Karpas-422 (cell line): ENCODE measurements around the gene SCN4A. TPM values are rescaled to one million over a fixed set of nuclear protein-coding genes. Genes with fewer than 3 reads are reported as not detected.
"Not testable (repeated sequence)": the region's sequence is repeated elsewhere in the genome, so short reads cannot be mapped to it uniquely, and the experiment has no call there.

Experiments
- DNase-seq: peaks from one replicate; pipeline ENCODE4 v3.0.0-alpha.2; 2015
- H2AFZ ChIP-seq: fragments of 200-600 bp; sonication (generic); 2 replicates; pipeline ENCODE4 v1.6.1; 2014; ENCODE audit warnings: antibody characterized with exemption, low read length, mixed read lengths
- H3K27ac ChIP-seq: fragments of 200-600 bp; sonication (generic); 2 replicates; pipeline ENCODE4 v1.5.1; 2014; ENCODE audit warnings: mild to moderate bottlenecking, low read length, moderate library complexity
- H3K27me3 ChIP-seq: fragments of 200-600 bp; sonication (generic); 2 replicates; pipeline ENCODE4 v1.6.1; 2014; ENCODE audit warnings: low read length, mixed read lengths
- H3K36me3 ChIP-seq: fragments of 200-600 bp; sonication (generic); 2 replicates; pipeline ENCODE4 v1.6.1; 2014; ENCODE audit warnings: low read length, mixed read lengths; ENCODE audit not compliant: insufficient read depth
- H3K4me1 ChIP-seq: fragments of 200-600 bp; sonication (generic); 2 replicates; pipeline ENCODE4 v1.6.1; 2014; ENCODE audit warnings: mild to moderate bottlenecking, low read length, mixed read lengths
- H3K4me2 ChIP-seq: fragments of 200-600 bp; sonication (generic); 2 replicates; pipeline ENCODE4 v1.6.1; 2014; ENCODE audit warnings: low read length, low read depth, mild to moderate bottlenecking; ENCODE audit not compliant: poor library complexity, severe bottlenecking
- H3K4me3 ChIP-seq: fragments of 200-600 bp; sonication (generic); 2 replicates; pipeline ENCODE4 v1.5.1; 2014; ENCODE audit warnings: mild to moderate bottlenecking, antibody characterized with exemption, low read length, mixed read lengths
- H3K79me2 ChIP-seq: fragments of 200-600 bp; sonication (generic); 2 replicates; pipeline ENCODE4 v1.6.1; 2014; ENCODE audit warnings: mild to moderate bottlenecking, low read length, mixed read lengths
- H3K9ac ChIP-seq: fragments of 200-600 bp; sonication (generic); 2 replicates; pipeline ENCODE4 v1.6.0; 2014; ENCODE audit warnings: low read length
- H3K9me2 ChIP-seq: fragments of 200-600 bp; sonication (generic), shearing (Covaris generic); replicated peaks from 2 replicates; pipeline ENCODE4 v1.6.0; 2014; ENCODE audit warnings: mild to moderate bottlenecking, low read length, moderate library complexity; ENCODE audit not compliant: insufficient read depth
- H3K9me3 ChIP-seq: fragments of 300-700, 200-600 bp; sonication (generic); 2 replicates; pipeline ENCODE4 v1.6.1; 2014; ENCODE audit warnings: low read length, mixed read lengths
- H4K20me1 ChIP-seq: fragments of 200-600 bp; sonication (generic); 2 replicates; pipeline ENCODE4 v1.6.1; 2014; ENCODE audit warnings: mild to moderate bottlenecking, antibody characterized with exemption, low read length, low read depth; ENCODE audit not compliant: insufficient read depth
- total RNA-seq: library from RNA; depleted of rRNA; stranded (reverse); fragments of >200 nt; shearing (Covaris generic); gene quantifications from 2 replicates; pipeline ENCODE4 v1.2.3, GENCODE V29; 2014; ENCODE audit warnings: low replicate concordance; rRNA removed

SCN4A gene
- total RNA-seq: under 0.01 and 0.07 TPM in 2 replicates

GRCh38 chr17:63972796-63973195, at the start of gene SCN4A:
TSS of gene SCN4A (minus strand) at chr17:63972918. CDS start at chr17:63972841, 77 bp downstream.
- DNase-seq: no peak
- Histone ChIP-seq H4K20me1 (no peaks in the 10 kb centered on the region), H3K79me2 (no peaks in the 10 kb centered on the region), H2AFZ (no peak within 1 kb of the TSS), H3K9ac (no peak within 1 kb of the TSS), H3K4me1 (no peaks in the 10 kb centered on the region), H3K4me2 (no peak within 1 kb of the TSS), H3K4me3 (no peak within 1 kb of the TSS), H3K27ac (no peak within 1 kb of the TSS), H3K27me3 (no peaks in the 10 kb centered on the region), H3K9me3 (no peaks in the 10 kb centered on the region), H3K36me3 (no peaks in the 10 kb centered on the region), H3K9me2 (no peaks in the 10 kb centered on the region)

- Histone ChIP-seq H3K9me3 (no peaks in the 10 kb centered on the region), H3K27ac (no peak within 1 kb of the TSS), H3K27me3 (no peaks in the 10 kb centered on the region), H3K79me2 (no peaks in the 10 kb centered on the region), H3K4me3 (peak within 1 kb of the TSS; percentile 59; the same call in 1 of the 2 replicates), H3K4me1 (peaks cover 14% of the 10 kb centered on the region), H3K9me2 (no peaks in the 10 kb centered on the region), H4K20me1 (no peaks in the 10 kb centered on the region), H3K9ac (peak within 1 kb of the TSS; percentile 62), H3K36me3 (no peaks in the 10 kb centered on the region), H3K4me2 (peak within 1 kb of the TSS; percentile 70), H2AFZ (peak within 1 kb of the TSS; percentile 86)
- peak; percentile 55 for DNase-seq
Observed at GRCh38 chr17:64020056-64020766, 47.5 kb upstream of the SCN4A start, which contains the start of gene ICAM2. TSS of gene ICAM2 (minus strand) at chr17:64020633. CDS start at chr17:64006691, 13,942 bp downstream.

GRCh38 chr17:64019551-64019961, 46.8 kb upstream of the SCN4A start:
- H4K20me1 ChIP-seq, H3K9me3 ChIP-seq, H3K36me3 ChIP-seq, H3K79me2 ChIP-seq, H3K27me3 ChIP-seq, H3K27ac ChIP-seq, H3K9me2 ChIP-seq, DNase-seq: not testable (repeated sequence)
- peak overlapping the region; percentile 59; the same call in 1 of the 2 replicates for H3K4me3 ChIP-seq
- peak overlapping the region; percentile 70 for H3K4me2 ChIP-seq
- peak overlapping the region; percentile 62; the same call in 1 of the 2 replicates for H3K9ac ChIP-seq
- peak overlapping the region; percentile 86; the same call in 1 of the 2 replicates for H2AFZ ChIP-seq
- peaks cover 16% of the 10 kb centered on the region for H3K4me1 ChIP-seq

- Histone ChIP-seq H3K4me2 (no peak overlapping the region), H2AFZ (no peak overlapping the region), H3K36me3 (no peaks in the 10 kb centered on the region), H3K27ac (no peak overlapping the region), H3K79me2 (no peaks in the 10 kb centered on the region), H3K9me3 (no peaks in the 10 kb centered on the region), H3K9me2 (no peaks in the 10 kb centered on the region), H3K4me1 (peaks cover 16% of the 10 kb centered on the region), H3K4me3 (no peak overlapping the region), H3K27me3 (no peaks in the 10 kb centered on the region), H4K20me1 (no peaks in the 10 kb centered on the region), H3K9ac (no peak overlapping the region)
- no peak for DNase-seq
Observed at GRCh38 chr17:64017381-64017980, 44.8 kb upstream of the SCN4A start.

GRCh38 chr17:64016974-64017373, 44.3 kb upstream of the SCN4A start:
- no peaks in the 10 kb centered on the region for H3K79me2 ChIP-seq
- no peak overlapping the region for H2AFZ ChIP-seq
- no peaks in the 10 kb centered on the region for H3K9me3 ChIP-seq
- H4K20me1 ChIP-seq: no peaks in the 10 kb centered on the region
- no peaks in the 10 kb centered on the region for H3K36me3 ChIP-seq
- no peaks in the 10 kb centered on the region for H3K9me2 ChIP-seq
- no peak for DNase-seq
- peaks cover 16% of the 10 kb centered on the region for H3K4me1 ChIP-seq
- no peak overlapping the region for H3K4me3 ChIP-seq
- no peak overlapping the region for H3K9ac ChIP-seq
- H3K27ac ChIP-seq: no peak overlapping the region
- H3K4me2 ChIP-seq: no peak overlapping the region
- H3K27me3 ChIP-seq: no peaks in the 10 kb centered on the region

GRCh38 chr17:64016231-64016784, 43.6 kb upstream of the SCN4A start:
- no peak overlapping the region for H2AFZ ChIP-seq
- H3K9me3 ChIP-seq: no peaks in the 10 kb centered on the region
- no peaks in the 10 kb centered on the region for H3K27me3 ChIP-seq
- H3K9ac ChIP-seq: no peak overlapping the region
- H4K20me1 ChIP-seq: no peaks in the 10 kb centered on the region
- no peaks in the 10 kb centered on the region for H3K9me2 ChIP-seq
- no peak overlapping the region for H3K27ac ChIP-seq
- no peaks in the 10 kb centered on the region for H3K79me2 ChIP-seq
- H3K4me1 ChIP-seq: peaks cover 16% of the 10 kb centered on the region
- DNase-seq: no peak
- H3K4me3 ChIP-seq: no peak overlapping the region
- H3K4me2 ChIP-seq: no peak overlapping the region
- H3K36me3 ChIP-seq: no peaks in the 10 kb centered on the region

GRCh38 chr17:64015447-64015846, 42.7 kb upstream of the SCN4A start:
- Histone ChIP-seq H3K4me3 (no peak overlapping the region), H3K79me2 (no peaks in the 10 kb centered on the region), H3K36me3 (no peaks in the 10 kb centered on the region), H4K20me1 (no peaks in the 10 kb centered on the region), H3K4me2 (no peak overlapping the region), H3K27me3 (no peaks in the 10 kb centered on the region), H3K9ac (no peak overlapping the region), H3K27ac (no peak overlapping the region), H3K9me2 (no peaks in the 10 kb centered on the region), H3K9me3 (no peaks in the 10 kb centered on the region), H2AFZ (no peak overlapping the region), H3K4me1 (peaks cover 10% of the 10 kb centered on the region)
- no peak for DNase-seq
